GM10847 (cell line): ENCODE measurements around the gene ARGLU1.

Experiments used
- POLR2A ChIP-seq: IDR thresholded peaks from 2 replicates; pipeline ENCODE4 v1.6.1; 2011; ENCODE audit not compliant: insufficient read length; ENCODE audit errors: extremely low read depth

ARGLU1 gene

GRCh38 chr13:106594980-106595379 lies 27.0 kb upstream of the ARGLU1 start:
- TF ChIP-seq POLR2A: no peak

GRCh38 chr13:106593132-106593531 lies 25.2 kb upstream of the ARGLU1 start:
- TF ChIP-seq POLR2A: no peak

DNA sequence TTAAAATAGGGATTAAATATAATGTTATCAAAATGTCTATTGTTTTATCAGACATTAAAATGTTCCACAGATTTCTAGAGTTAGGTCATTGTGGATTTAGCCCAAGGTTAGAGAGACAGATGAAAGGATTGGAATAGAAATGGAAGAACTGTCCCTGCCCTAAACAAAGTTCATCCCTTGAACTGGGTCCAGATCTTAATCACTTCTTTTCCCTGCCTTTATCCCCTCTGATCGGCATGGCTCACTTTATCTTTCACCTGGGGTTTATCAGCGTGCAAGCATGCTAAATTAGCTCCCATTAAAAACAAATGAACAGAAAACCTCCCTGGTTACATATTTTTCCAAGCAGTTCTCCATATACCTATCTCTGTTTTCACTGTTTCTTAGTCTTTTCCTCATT lies 23.4 kb upstream of the ARGLU1 start:
- no peak for TF ChIP-seq POLR2A

DNA sequence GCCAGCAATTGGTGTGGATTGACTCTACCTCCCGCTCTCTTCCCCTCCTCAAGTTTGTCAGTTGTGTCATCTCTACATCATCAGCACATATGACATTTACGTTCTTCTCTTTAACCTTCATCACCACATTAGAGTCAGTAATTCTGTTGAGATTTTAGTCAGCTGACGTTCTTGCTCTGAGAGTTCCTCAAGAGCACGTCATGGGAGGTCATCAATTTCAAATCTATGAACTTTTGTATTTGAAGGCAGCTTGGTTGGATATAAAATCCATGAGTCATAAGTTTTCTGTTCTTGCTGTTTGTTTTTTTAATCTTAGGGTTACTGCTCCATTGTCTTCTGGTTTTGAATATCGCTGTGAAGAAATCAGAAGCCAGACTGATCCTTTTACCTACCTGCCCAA lies 21.8 kb upstream of the ARGLU1 start:
- TF ChIP-seq POLR2A: no peak

DNA sequence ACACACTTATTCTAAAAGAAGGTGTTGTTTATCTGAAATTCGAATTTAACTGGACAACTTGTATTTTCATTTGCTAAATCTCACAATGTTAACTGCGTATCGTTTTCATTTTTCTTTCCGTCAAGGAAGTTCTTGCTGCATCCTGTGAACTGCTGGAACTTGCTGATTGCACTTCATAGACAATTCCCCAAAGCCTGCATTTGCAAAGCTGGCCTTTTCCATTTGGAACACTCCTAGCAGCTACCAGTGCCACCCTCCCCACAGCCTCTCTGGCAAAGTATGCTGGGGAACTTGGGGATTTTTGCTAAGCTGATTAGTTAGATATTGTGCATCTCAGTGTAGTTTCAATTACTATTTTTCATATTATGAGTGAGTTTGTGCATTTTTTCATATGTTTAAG lies 20.4 kb upstream of the ARGLU1 start:
- no peak for TF ChIP-seq POLR2A

GRCh38 chr13:106587787-106588186 lies 19.9 kb upstream of the ARGLU1 start:
- TF ChIP-seq POLR2A: no peak

- TF ChIP-seq POLR2A: no peak
Measured at GRCh38 chr13:106586648-106587166, 18.8 kb upstream of the ARGLU1 start.

- no peak for TF ChIP-seq POLR2A
Measured at GRCh38 chr13:106581225-106581624, 13.3 kb upstream of the ARGLU1 start.

DNA sequence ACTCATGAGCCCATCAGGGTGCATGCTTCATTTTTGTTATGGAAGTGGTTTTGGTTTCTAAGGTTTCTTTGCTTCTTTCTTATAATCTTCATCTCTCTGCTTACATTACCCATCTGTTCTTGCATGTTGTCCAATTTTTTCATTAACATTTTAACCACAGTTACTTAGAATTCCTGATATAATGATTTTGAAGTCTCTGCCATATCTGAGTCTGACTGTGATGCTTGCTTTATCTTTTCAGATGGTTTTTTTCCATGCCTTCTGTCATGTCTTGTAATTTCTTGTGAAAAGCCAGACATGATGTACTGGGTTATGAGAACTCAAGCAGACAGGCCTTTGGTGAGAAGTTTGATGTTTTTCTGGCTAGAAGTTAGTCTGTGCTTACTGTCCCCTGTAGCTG lies 8.0 kb upstream of the ARGLU1 start:
- no peak for TF ChIP-seq POLR2A

DNA sequence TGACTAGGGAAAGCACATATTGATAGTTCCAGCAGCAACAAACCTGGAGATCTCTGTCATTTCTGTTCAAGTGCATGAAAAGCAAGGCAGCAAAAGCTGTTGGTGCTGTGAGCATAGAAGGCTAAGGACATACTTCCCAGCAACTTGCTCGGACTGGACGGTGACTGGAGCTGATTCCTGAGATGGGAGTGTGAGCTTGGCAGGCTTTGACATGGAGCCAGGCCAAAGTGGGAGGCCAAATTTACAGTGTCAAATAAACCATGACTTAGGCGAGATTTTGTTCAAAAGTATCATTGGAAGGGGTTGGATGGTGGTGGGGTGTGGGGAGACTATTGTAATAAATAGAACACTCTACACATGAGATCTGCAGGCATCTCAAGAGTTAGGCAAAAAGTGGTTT lies 5.9 kb upstream of the ARGLU1 start:
- no peak for TF ChIP-seq POLR2A

- TF ChIP-seq POLR2A: no peak
Measured at GRCh38 chr13:106573284-106573846, 5.4 kb upstream of the ARGLU1 start.

GRCh38 chr13:106570299-106570852 lies 2.4 kb upstream of the ARGLU1 start:
- TF ChIP-seq POLR2A: no peak

DNA sequence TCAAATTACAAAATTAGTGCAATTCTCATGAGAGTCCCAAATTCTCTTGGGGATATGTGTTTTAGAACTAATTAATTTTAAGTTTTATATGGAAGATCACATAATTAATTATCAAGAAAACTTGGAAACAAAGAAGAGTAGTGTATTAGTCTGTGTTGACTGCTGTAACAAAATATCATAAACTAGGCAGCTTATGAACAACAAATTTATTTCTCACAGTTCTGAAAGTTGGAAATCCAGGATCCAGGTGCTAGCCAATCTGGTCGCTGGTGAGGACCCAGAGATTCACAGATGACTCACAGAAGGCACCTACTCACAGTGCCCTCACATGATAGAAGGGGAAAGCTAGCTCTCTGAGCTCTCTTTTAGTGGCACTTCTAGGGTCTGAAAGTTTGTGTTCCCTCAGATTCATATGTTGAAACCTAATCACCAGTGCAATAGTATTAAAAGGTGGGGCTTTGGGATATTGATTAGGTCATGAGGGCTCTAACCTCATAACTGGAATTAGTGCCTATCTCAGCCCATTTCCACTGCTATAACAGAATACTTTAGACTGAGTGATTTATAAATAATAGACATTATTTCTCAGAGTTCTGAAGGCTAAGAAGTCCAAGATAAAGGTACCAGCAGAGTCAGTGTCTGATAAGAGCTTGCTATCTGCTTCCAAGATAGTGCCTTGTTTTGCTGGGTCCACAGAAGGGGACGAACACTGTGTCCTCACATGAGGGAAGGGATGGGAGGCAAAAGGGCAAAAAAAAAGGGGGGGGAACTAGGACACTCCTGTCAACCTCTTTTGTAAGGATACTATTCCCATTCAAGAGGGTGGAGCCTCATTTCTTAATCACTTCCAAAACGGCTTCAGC lies 1.5 kb upstream of the ARGLU1 start:
- TF ChIP-seq POLR2A: no peak

- TF ChIP-seq POLR2A: no peak
Measured at GRCh38 chr13:106568299-106569003, 514 bp upstream of the ARGLU1 start.

DNA sequence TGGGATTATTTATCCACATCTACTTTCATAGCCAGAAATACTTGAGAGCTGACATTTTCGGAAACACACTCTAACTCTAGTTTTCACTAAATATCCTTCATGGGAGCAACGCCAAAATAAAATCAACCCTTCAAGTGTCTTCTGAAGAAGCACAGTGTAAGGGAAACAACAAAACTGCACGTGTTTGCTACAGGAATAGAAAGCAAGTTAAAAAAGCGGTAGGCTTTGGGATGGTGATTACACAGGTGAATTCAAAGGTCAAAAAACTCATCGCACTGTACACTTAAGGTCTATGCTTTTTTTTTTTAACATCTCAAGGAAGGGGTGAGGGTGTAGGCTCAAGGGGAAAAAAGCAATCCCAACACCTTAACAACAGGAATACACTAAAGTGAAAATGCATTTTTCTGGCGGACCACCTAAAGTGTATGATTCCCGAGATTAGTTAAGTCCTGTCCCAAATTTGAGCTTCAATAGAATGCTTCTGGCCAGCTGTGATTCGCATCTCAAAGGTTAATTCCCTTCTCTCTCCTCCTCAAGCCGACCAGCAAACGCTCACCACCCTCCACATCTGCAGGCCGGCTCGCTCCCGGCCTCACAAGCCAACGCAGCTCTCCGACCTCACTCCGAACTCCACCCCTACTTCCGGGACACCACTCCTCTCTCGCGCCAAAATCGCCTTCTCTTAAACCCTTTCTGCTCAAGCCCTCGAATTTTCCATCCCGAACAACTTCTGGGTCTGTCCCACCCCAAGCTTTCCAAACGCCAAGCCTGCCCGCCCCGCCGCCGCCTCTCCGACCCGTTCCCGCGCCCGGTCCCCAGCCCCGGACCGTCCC lies 1.1 kb downstream of the ARGLU1 start:
- TF ChIP-seq POLR2A: peak; percentile 16
